ENCODE results near the gene GAB2. TPM values are rescaled to one million over a fixed set of nuclear protein-coding genes. Genes with fewer than 3 reads are reported as not detected.

The GAB2 gene
- total and polyA plus RNA-seq, 2 donors (not counting 1 experiment from before 2014, with no cell fraction given) = 5.8 to 85.9 TPM

DNA sequence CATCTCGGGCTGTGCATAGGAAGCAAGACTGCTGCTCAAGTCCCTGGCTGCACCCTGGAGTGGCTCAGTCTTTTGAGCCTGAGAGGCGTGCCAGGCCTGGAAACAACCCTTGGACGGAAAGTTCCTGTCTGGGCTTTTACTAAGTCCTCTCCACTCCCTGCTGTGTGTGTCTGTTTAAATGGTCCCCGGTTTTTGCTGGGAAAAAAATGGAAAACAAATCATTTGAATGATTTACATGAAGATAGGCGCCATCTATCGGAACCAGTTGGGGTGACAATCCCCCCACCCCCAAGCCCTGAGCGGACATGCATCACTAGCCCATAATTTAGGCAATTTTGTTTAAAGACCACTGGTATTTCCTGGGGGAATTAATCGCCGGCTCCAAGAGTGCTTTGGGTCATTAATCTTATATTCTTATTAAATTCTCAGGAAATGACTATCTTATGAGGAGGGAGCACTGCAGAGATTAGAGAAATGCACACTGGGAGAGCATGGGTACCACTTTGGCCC, 2.7 kb upstream of the GAB2 start:
- no peaks in the 10 kb centered on the region for H3K27me3 ChIP-seq (replicated peaks in 1 of 4; ENCODE audit: control extremely low read depth in 1 of 4, control insufficient read depth in 3 of 4, insufficient read depth in 4 of 4, low read length in 3 of 4)
- peak overlapping the region in 1 of 2 donors; percentile 4 for H3K27ac ChIP-seq (ENCODE audit: low read length in 2 of 2)
- Mint-ChIP-seq H3K27ac (peak overlapping the region; percentile 94), H3K4me3 (peak overlapping the region; percentile 88), H3K4me1 (peaks cover 64% of the 10 kb centered on the region), H3K27me3 (no peaks in the 10 kb centered on the region), H3K9me3 (ENCODE audit: insufficient read depth) (no peaks in the 10 kb centered on the region)
- 18% methylated on average over 1 of the region's 9 CpGs for WGBS (ENCODE audit: insufficient coverage)
- H3K79me2 ChIP-seq (ENCODE audit: control insufficient read depth, insufficient read depth, low read length) = peaks cover 3% of the 10 kb centered on the region
- ATAC-seq (ENCODE audit: low read depth) = peak; percentile 15
- H2AFZ ChIP-seq (ENCODE audit: insufficient read depth, low read depth, low read length, poor library complexity, severe bottlenecking) = peak overlapping the region; percentile 23
- H3K4me3 ChIP-seq (ENCODE audit: control extremely low read depth in 1 of 5, extremely low read depth in 1 of 5, insufficient read depth in 1 of 5, low read depth in 2 of 5, low read length in 4 of 5) = peak overlapping the region in 4 of 5 experiments; percentile 22 to 36 (median 26)
- H3K4me1 ChIP-seq (ENCODE audit: control insufficient read depth in 2 of 2, insufficient read depth in 2 of 2, low read length in 2 of 2) = peaks cover 45 to 51% of the 10 kb centered on the region in 2 donors
- CTCF ChIA-PET = interaction anchor here (0.8 to 7.1 kb wide), 17 partner anchors 9 to 231 kb away, joined by 3 to 143 read pairs (median 6); partner anchors contain the start of gene USP35
- no peaks in the 10 kb centered on the region for H3K36me3 ChIP-seq (replicated peaks in 1 of 2; ENCODE audit: control extremely low read depth in 1 of 2, control insufficient read depth in 1 of 2, extremely low read depth in 1 of 2, insufficient read depth in 2 of 2, low read length in 1 of 2)
- peak overlapping the region; percentile 42 for H3K9ac ChIP-seq (ENCODE audit: low read length)
- no peaks in the 10 kb centered on the region for H3K9me3 ChIP-seq (ENCODE audit: control extremely low read depth in 1 of 3, control insufficient read depth in 2 of 3, insufficient read depth in 1 of 3, low read length in 2 of 3)
- POLR2A ChIA-PET = interaction anchor here (0.9 to 2.4 kb wide), 3 partner anchors 9 to 115 kb away, joined by 3 to 24 read pairs (median 3); no protein-coding TSS in a partner anchor
- intact Hi-C loops (cut with micrococcal nuclease) = loop anchor here (1.0 to 10.0 kb wide), 4 partner anchors 8 to 596 kb away; partner anchors contain the start of genes AAMDC and RSF1
- TF ChIP-seq EZH2 (IDR thresholded peaks at IDR 0.05; ENCODE audit: borderline replicate concordance, insufficient read depth, low read depth, low read length, poor library complexity, severe bottlenecking) = no peak
- TF ChIP-seq, protein P1, sequence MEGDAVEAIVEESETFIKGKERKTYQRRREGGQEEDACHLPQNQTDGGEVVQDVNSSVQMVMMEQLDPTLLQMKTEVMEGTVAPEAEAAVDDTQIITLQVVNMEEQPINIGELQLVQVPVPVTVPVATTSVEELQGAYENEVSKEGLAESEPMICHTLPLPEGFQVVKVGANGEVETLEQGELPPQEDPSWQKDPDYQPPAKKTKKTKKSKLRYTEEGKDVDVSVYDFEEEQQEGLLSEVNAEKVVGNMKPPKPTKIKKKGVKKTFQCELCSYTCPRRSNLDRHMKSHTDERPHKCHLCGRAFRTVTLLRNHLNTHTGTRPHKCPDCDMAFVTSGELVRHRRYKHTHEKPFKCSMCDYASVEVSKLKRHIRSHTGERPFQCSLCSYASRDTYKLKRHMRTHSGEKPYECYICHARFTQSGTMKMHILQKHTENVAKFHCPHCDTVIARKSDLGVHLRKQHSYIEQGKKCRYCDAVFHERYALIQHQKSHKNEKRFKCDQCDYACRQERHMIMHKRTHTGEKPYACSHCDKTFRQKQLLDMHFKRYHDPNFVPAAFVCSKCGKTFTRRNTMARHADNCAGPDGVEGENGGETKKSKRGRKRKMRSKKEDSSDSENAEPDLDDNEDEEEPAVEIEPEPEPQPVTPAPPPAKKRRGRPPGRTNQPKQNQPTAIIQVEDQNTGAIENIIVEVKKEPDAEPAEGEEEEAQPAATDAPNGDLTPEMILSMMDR (IDR thresholded peaks at IDR 0.05) = peak; percentile 76
- H3K4me2 ChIP-seq (replicated peaks; ENCODE audit: low read depth, low read length, poor library complexity, severe bottlenecking) = peak overlapping the region; percentile 71
- H4K20me1 ChIP-seq (ENCODE audit: control insufficient read depth, insufficient read depth, low read length, poor library complexity, severe bottlenecking) = no peaks in the 10 kb centered on the region
- DNase-seq = peak; percentile 75

DNA sequence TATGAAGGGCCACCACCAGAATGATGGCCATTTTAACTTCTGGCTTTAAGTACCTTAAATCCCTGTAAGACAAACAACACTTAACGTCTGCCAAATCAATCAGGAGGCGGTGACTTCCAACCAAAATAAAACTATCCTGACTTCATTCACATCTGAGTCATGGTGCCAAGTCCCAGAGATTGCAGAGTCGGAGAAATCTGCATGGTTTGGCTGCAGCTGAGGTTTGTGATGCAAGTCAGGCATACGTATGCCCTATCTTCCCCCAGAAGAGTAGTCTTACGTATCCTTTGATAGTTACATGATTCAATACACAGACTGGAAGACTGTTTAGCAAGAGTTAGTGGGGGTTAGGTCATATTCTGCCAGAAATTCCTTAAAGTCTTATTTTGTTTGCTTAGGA, 1.7 kb upstream of the GAB2 start:
- CTCF ChIA-PET = interaction anchor here (0.9 to 7.1 kb wide), 13 partner anchors 10 to 340 kb away, joined by 3 to 143 read pairs (median 6); partner anchors contain the start of gene NARS2
- no peak overlapping the region for H3K4me2 ChIP-seq (replicated peaks; ENCODE audit: low read depth, low read length, poor library complexity, severe bottlenecking)

More for the DNA sequence above, 1.7 kb upstream of the GAB2 start:
- Mint-ChIP-seq H3K4me3 (peak overlapping the region; percentile 91), H3K4me1 (peaks cover 63% of the 10 kb centered on the region), H3K27ac (peak overlapping the region; percentile 44), H3K27me3 (no peaks in the 10 kb centered on the region), H3K9me3 (ENCODE audit: insufficient read depth) (no peaks in the 10 kb centered on the region)
- no peak overlapping the region for H2AFZ ChIP-seq (ENCODE audit: insufficient read depth, low read depth, low read length, poor library complexity, severe bottlenecking)
- H3K4me1 ChIP-seq (ENCODE audit: control insufficient read depth in 2 of 2, insufficient read depth in 2 of 2, low read length in 2 of 2) = peaks cover 39 to 49% of the 10 kb centered on the region in 2 donors
- no peaks in the 10 kb centered on the region for H3K36me3 ChIP-seq (replicated peaks in 1 of 2; ENCODE audit: control extremely low read depth in 1 of 2, control insufficient read depth in 1 of 2, extremely low read depth in 1 of 2, insufficient read depth in 2 of 2, low read length in 1 of 2)
- H3K27ac ChIP-seq (ENCODE audit: low read length in 2 of 2) = no peak overlapping the region
- ATAC-seq (ENCODE audit: low read depth) = no peak
- no peak for DNase-seq
- H4K20me1 ChIP-seq (ENCODE audit: control insufficient read depth, insufficient read depth, low read length, poor library complexity, severe bottlenecking) = no peaks in the 10 kb centered on the region
- intact Hi-C loops (cut with micrococcal nuclease) = loop anchor here (5.0 kb wide), 2 partner anchors 282 to 427 kb away; partner anchors contain the start of genes ALG8 and INTS4
- H3K9ac ChIP-seq (ENCODE audit: low read length) = no peak overlapping the region
- WGBS (ENCODE audit: insufficient coverage) = 90% methylated on average over 3 of the region's 5 CpGs
- peaks cover 3% of the 10 kb centered on the region for H3K79me2 ChIP-seq (ENCODE audit: control insufficient read depth, insufficient read depth, low read length)
- H3K4me3 ChIP-seq (ENCODE audit: control extremely low read depth in 1 of 5, extremely low read depth in 1 of 5, insufficient read depth in 1 of 5, low read depth in 2 of 5, low read length in 4 of 5) = no peak overlapping the region
- POLR2A ChIA-PET = interaction anchor here (1.3 to 3.9 kb wide), 3 partner anchors 10 to 20 kb away, joined by 4 to 48 read pairs (median 24); no protein-coding TSS in a partner anchor
- H3K9me3 ChIP-seq (ENCODE audit: control extremely low read depth in 1 of 3, control insufficient read depth in 2 of 3, insufficient read depth in 1 of 3, low read length in 2 of 3) = no peaks in the 10 kb centered on the region
- H3K27me3 ChIP-seq (replicated peaks in 1 of 4; ENCODE audit: control extremely low read depth in 1 of 4, control insufficient read depth in 3 of 4, insufficient read depth in 4 of 4, low read length in 3 of 4) = no peaks in the 10 kb centered on the region
- TF ChIP-seq EZH2 (IDR thresholded peaks at IDR 0.05; ENCODE audit: borderline replicate concordance, insufficient read depth, low read depth, low read length, poor library complexity, severe bottlenecking) = no peak
- TF ChIP-seq, protein P1 (IDR thresholded peaks at IDR 0.05) = no peak
